Measurements from ENCODE around the gene ANKRD33.

The ANKRD33 gene

GRCh38 chr12:51922762-51923505 lies 35.0 kb downstream of the ANKRD33 start:
- no peak for DNase-seq (ENCODE audit: low spot score)
- no peak for TF ChIP-seq CTCF (IDR thresholded peaks at IDR 0.05; ENCODE audit: extremely low read depth, missing control alignments)

GRCh38 chr12:51923506-51924365 lies 35.8 kb downstream of the ANKRD33 start:
- peak; percentile 94 for TF ChIP-seq CTCF (IDR thresholded peaks at IDR 0.05; ENCODE audit: extremely low read depth, missing control alignments)
- peak; percentile 67 for DNase-seq (ENCODE audit: low spot score)

- peak; percentile 54 for DNase-seq (ENCODE audit: low spot score)
- TF ChIP-seq CTCF (IDR thresholded peaks at IDR 0.05; ENCODE audit: extremely low read depth, missing control alignments), result no peak
Observed at GRCh38 chr12:51924551-51925319, 36.8 kb downstream of the ANKRD33 start.

GRCh38 chr12:51925346-51926063 lies 37.6 kb downstream of the ANKRD33 start:
- DNase-seq (ENCODE audit: low spot score), result no peak
- no peak for TF ChIP-seq CTCF (IDR thresholded peaks at IDR 0.05; ENCODE audit: extremely low read depth, missing control alignments)

GRCh38 chr12:51926064-51926632 lies 38.2 kb downstream of the ANKRD33 start:
- no peak for TF ChIP-seq CTCF (IDR thresholded peaks at IDR 0.05; ENCODE audit: extremely low read depth, missing control alignments)
- no peak for DNase-seq (ENCODE audit: low spot score)

- DNase-seq (ENCODE audit: low spot score), result peak; percentile 45
- TF ChIP-seq CTCF (IDR thresholded peaks at IDR 0.05; ENCODE audit: extremely low read depth, missing control alignments), result peak; percentile 22
Observed at GRCh38 chr12:51926718-51927117, 38.8 kb downstream of the ANKRD33 start.

All from GM20000 (cell line).